Measurements from ENCODE around the gene ASB13. TPM values are rescaled to one million over a fixed set of nuclear protein-coding genes. Genes with fewer than 3 reads are reported as not detected.

Gene ASB13
- total and polyA plus RNA-seq, 2 of the 13 experiments (the other 11 are each of a cell fraction or from before 2014, with no cell fraction given) = 9.3 to 15.4 TPM

GRCh38 chr10:5666008-5666840 lies at the start of gene ASB13 (continued):
- TF ChIP-seq ZNF687 (CRISPR knock-in tag; IDR thresholded peaks at IDR 0.05) = peak; percentile 88
- TF ChIP-seq ZBTB33 (CRISPR knock-in tag; IDR thresholded peaks at IDR 0.05) = no peak
- TF ChIP-seq GFI1 (CRISPR knock-in tag; IDR thresholded peaks at IDR 0.05; ENCODE audit: borderline replicate concordance) = no peak
- TF ChIP-seq ARNT2 (CRISPR knock-in tag; IDR thresholded peaks at IDR 0.05; ENCODE audit: low read depth) = peak; percentile 41; the same call in 1 of the 2 replicates
- peak; percentile 47; the same call in 1 of the 2 replicates for TF ChIP-seq RXRA (CRISPR knock-in tag; IDR thresholded peaks at IDR 0.05)
- peak; percentile 64; the same call in 1 of the 2 replicates for TF ChIP-seq HCFC1 (IDR thresholded peaks at IDR 0.05; ENCODE audit: low read depth, low read length)
- 0 out of 2 replicates have a peak, but pooled peaks have one; percentile 10 for TF ChIP-seq ONECUT2 (CRISPR knock-in tag; IDR thresholded peaks at IDR 0.05)
- peak; percentile 32; the same call in 1 of the 2 replicates for TF ChIP-seq BRD4 (CRISPR knock-in tag; IDR thresholded peaks at IDR 0.05)
- peak; percentile 85 for TF ChIP-seq CEBPB (IDR thresholded peaks at IDR 0.05; ENCODE audit: borderline replicate concordance, low read depth, low read length)
- TF ChIP-seq ZNF788 (CRISPR knock-in tag; IDR thresholded peaks at IDR 0.05; ENCODE audit: borderline replicate concordance) = peak; percentile 58; the same call in 1 of the 2 replicates
- peak; percentile 65 for TF ChIP-seq PHF8 (CRISPR knock-in tag; IDR thresholded peaks at IDR 0.05)
- no peak for TF ChIP-seq PBX3 (CRISPR knock-in tag; IDR thresholded peaks at IDR 0.05; ENCODE audit: borderline replicate concordance)
- TF ChIP-seq IRF2 (CRISPR knock-in tag; IDR thresholded peaks at IDR 0.05) = 0 out of 2 replicates have a peak, but pooled peaks have one; percentile 39
- peak; percentile 40 for TF ChIP-seq ZEB1 (IDR thresholded peaks at IDR 0.05; ENCODE audit: insufficient replicate concordance, low read depth)
- TF ChIP-seq KDM2A (CRISPR knock-in tag; IDR thresholded peaks at IDR 0.05; ENCODE audit: borderline replicate concordance, low read depth) = peak; percentile 54
- TF ChIP-seq SKI (IDR thresholded peaks at IDR 0.05; ENCODE audit: partially characterized antibody) = peak; percentile 58
- peak; percentile 80 for TF ChIP-seq HOXA3 (CRISPR knock-in tag; IDR thresholded peaks at IDR 0.05)
- peak; percentile 56; the same call in 1 of the 2 replicates for TF ChIP-seq MTA1 (CRISPR knock-in tag; IDR thresholded peaks at IDR 0.05; ENCODE audit: borderline replicate concordance)
- TF ChIP-seq ADNP (CRISPR knock-in tag; IDR thresholded peaks at IDR 0.05) = peak; percentile 52; the same call in 1 of the 2 replicates
- no peak for TF ChIP-seq ZMYM4 (CRISPR knock-in tag; IDR thresholded peaks at IDR 0.05)
